GM19025 (cell line): Measurements from ENCODE around the gene ADAM15.

ENCODE experiments used
- ATAC-seq: cut with Tn5 transposase; IDR thresholded peaks from one replicate; pipeline ENCODE4 v1.9.1; 2021; ENCODE audit warnings: mild to moderate bottlenecking, low read depth, moderate library complexity; ENCODE audit not compliant: unreplicated experiment

ADAM15 gene

GRCh38 chr1:155012026-155012546 is 39.0 kb upstream of the ADAM15 start:
- ATAC-seq: no peak

DNA sequence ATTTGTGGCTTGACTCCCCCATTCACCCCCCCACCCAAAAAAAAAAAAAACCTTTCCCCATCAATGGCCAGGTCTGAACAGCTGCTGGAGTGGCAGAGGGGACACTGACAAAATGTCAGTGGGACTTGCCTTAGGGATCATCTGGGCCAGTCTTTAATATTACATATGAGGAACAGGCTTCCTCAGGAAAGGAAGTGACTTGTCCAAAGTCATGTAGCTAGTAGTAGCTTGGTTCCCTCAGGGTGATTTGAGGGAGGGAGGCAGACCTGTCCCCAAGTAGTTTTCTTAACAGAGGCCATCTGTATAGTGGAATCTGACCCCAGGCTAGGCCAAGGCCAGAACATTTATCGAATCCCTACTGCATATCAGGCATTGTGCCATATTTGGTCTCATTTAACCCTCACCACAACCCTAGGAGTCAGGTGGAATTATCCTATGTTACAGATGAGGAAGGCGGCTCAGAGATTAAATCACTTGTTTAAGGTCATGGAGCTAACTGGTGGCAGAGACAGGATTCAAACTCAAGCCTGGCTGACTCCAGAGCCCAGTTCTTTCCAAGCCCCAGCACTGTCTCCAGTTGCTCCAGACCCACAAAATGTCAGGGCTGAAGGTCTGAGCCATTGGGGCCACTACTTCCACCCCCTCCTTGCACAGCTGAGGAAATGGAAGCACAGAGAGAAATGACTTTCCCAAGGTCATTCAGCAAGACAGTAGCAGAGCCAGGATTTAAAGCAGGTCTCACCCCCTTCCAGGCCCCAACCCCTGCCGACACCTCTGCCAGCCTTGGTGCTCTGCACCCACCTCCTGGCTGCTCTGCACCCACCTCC is 38.1 kb upstream of the ADAM15 start:
- ATAC-seq: no peak

DNA sequence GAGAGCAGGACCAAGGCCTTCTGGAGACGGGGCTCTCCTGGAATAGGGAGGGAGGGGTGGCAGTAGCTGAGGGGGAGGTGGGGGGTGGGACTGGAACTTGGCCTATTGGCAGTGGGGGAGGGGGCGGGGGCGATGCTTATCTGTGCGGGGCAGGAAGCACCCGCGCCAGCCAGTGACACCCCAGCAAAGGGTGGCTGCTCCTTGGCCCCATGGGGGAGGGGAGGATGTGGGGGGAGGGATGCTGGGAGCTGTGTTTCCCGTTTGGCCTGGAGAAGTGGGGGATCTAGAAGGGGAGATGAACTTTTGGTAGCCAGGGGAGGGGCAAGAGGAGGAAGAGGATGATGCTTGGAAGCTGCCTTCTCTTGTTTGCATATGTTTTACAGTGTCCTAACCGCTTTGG is 37.5 kb upstream of the ADAM15 start:
- no peak for ATAC-seq

GRCh38 chr1:155014709-155015508 is 36.2 kb upstream of the ADAM15 start:
- ATAC-seq: no peak

DNA sequence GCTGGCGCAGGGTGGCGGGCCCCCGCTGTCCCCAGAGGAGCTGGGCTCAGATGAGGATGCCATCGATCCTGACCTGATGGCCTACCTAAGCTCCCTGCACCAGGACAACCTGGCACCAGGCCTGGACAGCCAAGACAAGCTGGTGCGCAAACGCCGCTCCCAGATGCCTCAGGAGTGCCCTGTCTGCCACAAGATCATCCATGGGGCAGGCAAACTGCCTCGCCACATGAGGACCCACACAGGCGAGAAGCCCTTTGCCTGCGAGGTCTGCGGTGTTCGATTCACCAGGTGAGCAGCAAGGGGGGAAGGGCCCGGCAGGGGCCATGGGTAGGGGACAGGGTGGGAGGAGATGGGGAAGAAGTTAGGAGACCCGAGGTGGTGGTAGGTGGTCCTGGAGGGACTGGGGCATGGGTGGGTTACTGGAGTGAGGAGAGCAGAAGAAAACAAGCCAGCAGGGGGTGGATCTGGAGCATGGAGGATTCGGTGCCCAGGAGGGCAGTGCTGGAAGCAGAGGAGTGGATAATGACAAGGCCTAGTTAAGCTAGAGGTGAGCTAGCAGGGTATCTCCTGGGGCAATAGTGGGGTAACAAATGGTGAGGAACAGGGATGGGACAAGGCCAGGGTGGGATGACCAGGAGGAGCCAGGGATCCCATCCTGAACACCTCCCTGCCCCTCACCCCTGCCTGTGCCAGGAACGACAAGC is 35.4 kb upstream of the ADAM15 start:
- ATAC-seq: no peak

DNA sequence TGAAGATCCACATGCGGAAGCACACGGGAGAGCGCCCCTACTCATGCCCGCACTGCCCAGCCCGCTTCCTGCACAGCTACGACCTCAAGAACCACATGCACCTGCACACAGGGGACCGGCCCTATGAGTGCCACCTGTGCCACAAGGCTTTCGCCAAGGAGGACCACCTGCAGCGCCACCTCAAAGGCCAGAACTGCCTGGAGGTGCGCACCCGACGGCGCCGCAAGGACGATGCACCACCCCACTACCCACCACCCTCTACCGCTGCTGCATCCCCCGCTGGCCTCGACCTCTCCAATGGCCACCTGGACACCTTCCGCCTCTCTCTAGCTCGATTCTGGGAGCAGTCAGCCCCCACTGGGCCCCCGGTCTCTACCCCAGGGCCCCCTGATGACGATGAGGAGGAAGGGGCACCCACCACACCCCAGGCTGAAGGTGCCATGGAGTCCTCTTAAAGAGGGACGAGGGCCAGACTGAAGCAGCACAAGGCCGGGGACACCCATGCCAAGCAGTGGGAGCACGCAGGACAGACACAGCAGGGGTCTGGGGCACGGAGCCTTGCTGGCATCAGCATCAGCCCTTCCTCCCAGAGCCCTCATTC is 34.8 kb upstream of the ADAM15 start:
- ATAC-seq: no peak

DNA sequence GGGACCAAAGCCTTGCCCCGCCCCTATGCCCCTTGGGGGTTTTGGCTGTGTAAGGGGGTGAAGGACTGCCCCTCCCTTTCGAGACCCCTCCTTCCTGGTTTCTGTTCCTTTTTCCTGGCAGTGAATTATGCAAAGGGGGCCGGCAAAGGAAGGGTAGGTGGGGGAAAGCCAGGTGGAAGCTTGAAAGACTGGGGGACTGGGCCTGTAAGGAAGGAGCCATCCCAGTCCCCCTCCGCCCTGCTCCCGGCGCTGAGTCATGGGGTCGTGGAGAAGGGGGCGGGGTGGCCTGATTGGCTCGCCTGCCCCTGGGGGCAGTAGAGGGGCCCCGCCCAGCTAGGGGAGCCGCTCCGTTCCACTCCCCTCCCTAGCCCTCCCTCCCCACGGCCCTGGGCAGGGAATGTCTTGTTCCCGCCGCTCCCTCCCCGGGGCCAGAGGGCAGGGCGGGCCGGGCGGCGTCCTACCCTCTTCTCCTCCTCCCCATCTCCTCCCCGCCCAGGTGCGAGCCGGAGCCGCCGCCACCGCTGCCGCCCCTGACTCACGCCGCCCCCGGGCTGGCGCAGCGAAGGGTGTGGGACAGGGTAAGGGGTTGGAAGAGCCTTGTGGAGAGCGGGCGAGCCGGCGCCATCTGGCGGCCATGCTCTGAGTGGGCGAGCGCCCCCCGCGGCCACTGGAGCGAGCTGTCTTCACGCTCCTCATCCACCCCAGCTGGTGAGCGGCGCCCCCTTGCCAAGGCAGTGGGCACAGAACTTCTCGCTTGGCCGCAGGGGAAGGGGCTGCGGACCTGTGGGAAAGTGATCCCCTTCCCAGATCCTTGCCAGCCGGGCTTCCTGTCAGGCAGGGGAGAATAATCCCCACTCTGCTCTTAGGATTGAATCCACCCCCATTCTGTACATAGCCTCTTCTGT is 33.8 kb upstream of the ADAM15 start:
- peak; percentile 74 for ATAC-seq

DNA sequence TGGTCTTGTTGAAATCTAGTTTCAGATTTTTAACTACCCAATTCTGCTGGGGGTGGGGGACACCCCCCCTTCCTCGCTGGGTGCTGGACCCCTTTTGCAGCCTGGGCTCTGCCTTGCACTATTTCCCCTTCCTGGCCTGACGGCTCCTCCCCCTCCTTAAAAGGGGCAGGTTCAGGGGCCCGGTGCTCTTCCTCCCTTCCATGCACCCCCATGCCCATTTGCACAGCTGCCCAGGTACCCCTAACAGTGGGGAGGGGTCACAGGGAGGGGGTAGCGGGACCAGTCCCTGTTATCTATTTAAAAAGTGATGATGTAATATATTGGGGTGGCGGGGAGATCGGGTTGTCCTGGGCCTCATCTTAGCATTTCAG is 33.2 kb upstream of the ADAM15 start:
- ATAC-seq: no peak

- no peak for ATAC-seq
These were observed 32.3 kb upstream of the ADAM15 start for GRCh38 chr1:155018617-155019348.

GRCh38 chr1:155019377-155020245 is 31.5 kb upstream of the ADAM15 start:
- ATAC-seq: no peak

GRCh38 chr1:155022136-155022926 is 28.8 kb upstream of the ADAM15 start:
- ATAC-seq: no peak

DNA sequence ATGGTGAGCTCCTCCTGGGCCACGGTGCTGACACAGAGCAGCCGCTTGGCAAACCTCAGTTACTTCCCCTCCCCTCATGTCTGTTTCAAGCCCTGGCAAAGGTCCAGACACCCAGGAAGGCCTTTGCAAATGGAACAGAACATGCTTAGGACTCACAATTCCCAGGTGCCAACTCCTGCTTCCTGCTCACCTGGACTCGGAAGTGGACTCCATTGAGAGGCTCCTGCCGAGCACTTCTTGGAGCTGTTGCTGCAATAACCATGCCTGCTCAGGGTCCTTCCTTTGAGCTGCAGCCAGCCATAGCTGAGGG is 28.2 kb upstream of the ADAM15 start:
- ATAC-seq: no peak

DNA sequence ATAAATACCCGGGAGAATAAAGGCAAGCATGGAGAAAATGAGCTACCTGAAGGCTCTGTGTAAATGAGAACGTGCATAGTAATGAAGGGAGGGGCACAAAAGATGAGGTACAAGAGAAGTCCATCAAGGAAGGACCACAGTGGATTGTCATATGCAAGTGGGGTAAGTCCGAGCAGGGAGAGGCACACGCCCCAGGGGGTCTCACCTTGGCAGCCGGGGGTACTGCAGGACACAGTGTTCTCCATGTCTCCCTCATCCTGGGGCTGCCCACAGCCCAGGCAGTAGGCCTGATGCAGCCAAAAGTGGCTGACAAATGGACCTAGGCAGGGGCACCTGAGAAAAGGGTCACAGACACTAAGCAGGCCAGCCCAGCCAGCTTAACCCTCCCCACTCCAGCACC is 27.5 kb upstream of the ADAM15 start:
- no peak for ATAC-seq

- no peak for ATAC-seq
These were observed 26.8 kb upstream of the ADAM15 start for GRCh38 chr1:155024315-155024714.

DNA sequence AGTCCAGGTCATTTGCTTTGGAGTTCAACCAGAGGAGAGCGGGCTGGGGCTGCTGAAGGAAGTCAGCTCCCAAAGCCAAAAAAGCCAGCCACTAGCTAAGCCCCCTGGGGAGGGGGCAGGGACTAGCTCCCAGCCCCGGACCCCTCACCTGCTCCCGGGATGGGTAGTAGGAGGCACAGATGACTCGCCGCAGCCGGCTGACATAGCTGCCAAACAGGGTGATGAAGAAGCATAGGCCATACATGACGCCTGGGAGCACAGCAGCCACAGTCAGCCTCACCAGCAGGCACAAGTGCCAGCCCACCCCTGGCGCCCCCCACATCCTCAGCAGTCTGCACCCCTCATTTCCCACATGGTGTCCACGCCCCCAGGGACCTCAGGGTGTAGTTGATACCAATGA is 25.0 kb upstream of the ADAM15 start:
- no peak for ATAC-seq

- ATAC-seq: no peak
These were observed 24.5 kb upstream of the ADAM15 start for GRCh38 chr1:155026588-155026987.

GRCh38 chr1:155029513-155030242 is 21.4 kb upstream of the ADAM15 start:
- no peak for ATAC-seq
